Measurements from ENCODE around the gene NMB.

- TF ChIP-seq CTCF (conservative IDR thresholded peaks at IDR 0.05) (no peak), ZFX (IDR thresholded peaks at IDR 0.05) (no peak)
These were observed 23.8 kb upstream of the NMB start for GRCh38 chr15:84681831-84682230.
